D721Med (cell line): ENCODE data around the gene NOL6.

Source experiments
- DNase-seq: peaks from one replicate; pipeline ENCODE4 v3.0.0; 2011; ENCODE audit warnings: low spot score; ENCODE audit not compliant: insufficient read length
- FAIRE-seq: peaks from 2 replicates; lab custom pipeline; 2011; peaks lifted over from hg19 to GRCh38; lab: Jason Lieb, UNC
- CTCF ChIP-seq: IDR thresholded peaks from 2 replicates; pipeline ENCODE4 v1.5.1; 2012; ENCODE audit warnings: mild to moderate bottlenecking, control low read depth; ENCODE audit not compliant: insufficient read depth; ENCODE audit errors: missing control alignments

NOL6 gene

GRCh38 chr9:33468215-33468730 lies 5.5 kb downstream of the NOL6 start:
- DNase-seq (no peak), FAIRE-seq (no peak)
- TF ChIP-seq CTCF, result no peak

GRCh38 chr9:33467526-33467925 lies 6.2 kb downstream of the NOL6 start:
- no peak for TF ChIP-seq CTCF
- peak; percentile 16 for DNase-seq
- no peak for FAIRE-seq

- DNase-seq (peak; percentile 90), FAIRE-seq (no peak)
- peak; percentile 82 for TF ChIP-seq CTCF
Observed at GRCh38 chr9:33466565-33467495, 6.9 kb downstream of the NOL6 start.

- DNase-seq (peak; percentile 6), FAIRE-seq (no peak)
- TF ChIP-seq CTCF, result no peak
Observed at GRCh38 chr9:33465596-33466564, 7.8 kb downstream of the NOL6 start.

- FAIRE-seq (no peak), DNase-seq (peak; percentile 9)
- TF ChIP-seq CTCF, result no peak
Observed at GRCh38 chr9:33465096-33465495, 8.6 kb downstream of the NOL6 start.

GRCh38 chr9:33464045-33464636 lies 9.6 kb downstream of the NOL6 start:
- peak; percentile 13 for DNase-seq
- no peak for TF ChIP-seq CTCF

More at GRCh38 chr9:33464045-33464636, 9.6 kb downstream of the NOL6 start:
- FAIRE-seq, result no peak
